ENCODE measurements around the gene GOLM1.

The GOLM1 gene

DNA sequence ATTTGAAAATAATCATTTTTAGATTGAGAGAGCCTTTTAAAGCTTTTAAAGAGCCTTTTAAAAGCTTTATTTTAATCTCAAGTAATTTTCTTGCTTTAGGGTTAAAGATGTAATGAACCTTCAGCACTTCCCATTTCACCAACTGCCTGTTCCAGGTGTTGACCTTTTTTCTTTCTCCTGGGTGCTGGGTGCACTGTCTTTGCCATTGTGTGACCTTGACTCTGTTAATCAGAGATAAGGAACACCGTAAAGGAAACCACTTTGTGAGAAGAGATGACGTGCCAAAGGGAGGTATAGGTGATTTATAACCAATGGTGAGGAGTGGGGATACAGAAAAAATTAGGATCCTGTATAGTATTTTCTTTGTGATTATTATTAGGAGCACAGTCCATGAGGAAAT is 90.2 kb downstream of the GOLM1 start:
- H3K36me3 ChIP-seq (ENCODE audit: control insufficient read depth in 4 of 4, insufficient read depth in 4 of 4, low read length in 3 of 4), result peaks cover 20 to 63% (median 43%) of the 10 kb centered on the region in 4 experiments

DNA sequence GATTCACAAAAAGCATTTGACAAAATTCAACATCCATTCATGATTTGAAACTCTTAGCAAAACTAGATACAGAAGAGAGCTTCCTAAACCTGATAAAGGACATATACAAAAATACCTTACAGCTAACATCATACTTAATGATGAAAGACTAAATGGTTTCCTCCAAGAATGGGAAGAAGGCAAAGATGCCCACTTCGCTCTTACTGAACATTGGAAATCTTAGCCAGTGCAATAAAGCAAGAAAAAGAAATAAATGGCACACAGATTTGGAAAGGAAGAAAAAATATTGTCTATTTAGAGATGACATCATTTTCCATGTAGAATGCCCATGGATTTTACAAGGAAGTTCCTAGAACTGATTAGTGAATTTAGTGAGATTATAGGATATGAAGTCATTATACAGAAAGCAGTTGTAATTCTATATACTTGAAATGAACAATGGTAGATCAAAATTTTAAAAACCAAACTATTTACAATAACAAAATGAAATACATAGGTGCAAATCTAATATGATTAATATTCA is 94.0 kb downstream of the GOLM1 start:
- CTCF ChIA-PET, result no interaction called here
- no peak overlapping the region for H3K27ac ChIP-seq (ENCODE audit: insufficient read depth in 1 of 2, low read depth in 1 of 2, low read length in 2 of 2, poor library complexity in 1 of 2, severe bottlenecking in 2 of 2)

More for the DNA sequence above, 90.2 kb downstream of the GOLM1 start:
- DNase-seq, result no peak
- H3K4me1 ChIP-seq (ENCODE audit: control extremely low read depth in 1 of 4, control insufficient read depth in 4 of 4, insufficient read depth in 4 of 4, low read length in 3 of 4), result no peaks in the 10 kb centered on the region
- CTCF ChIA-PET, result interaction anchor here (0.7 kb wide), 1 partner anchor 8 kb away, joined by 3 read pairs; no protein-coding TSS in a partner anchor
- no peaks in the 10 kb centered on the region for H3K27me3 ChIP-seq (replicated peaks in 2 of 5; ENCODE audit: control insufficient read depth in 4 of 5, insufficient read depth in 5 of 5, low read length in 4 of 5)
- H3K4me3 ChIP-seq (ENCODE audit: control insufficient read depth in 1 of 7, extremely low read depth in 1 of 7, insufficient read depth in 4 of 7, low read depth in 2 of 7, low read length in 6 of 7), result no peak overlapping the region
- 56% methylated on average over 2 of the region's 2 CpGs for WGBS (ENCODE audit: insufficient coverage)
- no peak overlapping the region for H3K27ac ChIP-seq (ENCODE audit: insufficient read depth in 1 of 2, low read depth in 1 of 2, low read length in 2 of 2, poor library complexity in 1 of 2, severe bottlenecking in 2 of 2)
- peaks cover 3 to 23% (median 8%) of the 10 kb centered on the region in 5 experiments for H3K9me3 ChIP-seq (ENCODE audit: control extremely low read depth in 1 of 5, control insufficient read depth in 4 of 5, insufficient read depth in 2 of 5, low read depth in 1 of 5, low read length in 4 of 5)
- POLR2A ChIA-PET, result no interaction called here

GRCh38 chr9:85995599-85995998 is 103.8 kb downstream of the GOLM1 start:
- Histone ChIP-seq H3K9me3 (ENCODE audit: control extremely low read depth in 1 of 5, control insufficient read depth in 4 of 5, insufficient read depth in 2 of 5, low read depth in 1 of 5, low read length in 4 of 5) (peaks cover 0 to 10% (median 2%) of the 10 kb centered on the region in 5 experiments), H3K36me3 (ENCODE audit: control insufficient read depth in 4 of 4, insufficient read depth in 4 of 4, low read length in 3 of 4) (peaks cover 13 to 55% (median 27%) of the 10 kb centered on the region in 4 experiments), H3K27me3 (replicated peaks in 2 of 5; ENCODE audit: control insufficient read depth in 4 of 5, insufficient read depth in 5 of 5, low read length in 4 of 5) (no peaks in the 10 kb centered on the region), H3K4me3 (ENCODE audit: control insufficient read depth in 1 of 7, extremely low read depth in 1 of 7, insufficient read depth in 4 of 7, low read depth in 2 of 7, low read length in 6 of 7) (no peak overlapping the region), H3K27ac (ENCODE audit: insufficient read depth in 1 of 2, low read depth in 1 of 2, low read length in 2 of 2, poor library complexity in 1 of 2, severe bottlenecking in 2 of 2) (no peak overlapping the region), H3K4me1 (ENCODE audit: control extremely low read depth in 1 of 4, control insufficient read depth in 4 of 4, insufficient read depth in 4 of 4, low read length in 3 of 4) (no peaks in the 10 kb centered on the region)
- POLR2A ChIA-PET, result no interaction called here
- peak in 2 of 3 donors; percentile 4 to 9 for DNase-seq
- CTCF ChIA-PET, result interaction anchor here (0.9 kb wide), 1 partner anchor 9 kb away, joined by 3 read pairs; no protein-coding TSS in a partner anchor
- no CpG with 5 or more reads among the region's 1 CpG for WGBS (ENCODE audit: insufficient coverage)

More for the DNA sequence above, 94.0 kb downstream of the GOLM1 start:
- Histone ChIP-seq H3K9me3 (ENCODE audit: control extremely low read depth in 1 of 5, control insufficient read depth in 4 of 5, insufficient read depth in 2 of 5, low read depth in 1 of 5, low read length in 4 of 5) (peaks cover 5 to 41% (median 11%) of the 10 kb centered on the region in 5 experiments), H3K27me3 (replicated peaks in 2 of 5; ENCODE audit: control insufficient read depth in 4 of 5, insufficient read depth in 5 of 5, low read length in 4 of 5) (no peaks in the 10 kb centered on the region), H3K4me1 (ENCODE audit: control extremely low read depth in 1 of 4, control insufficient read depth in 4 of 4, insufficient read depth in 4 of 4, low read length in 3 of 4) (no peaks in the 10 kb centered on the region), H3K4me3 (ENCODE audit: control insufficient read depth in 1 of 7, extremely low read depth in 1 of 7, insufficient read depth in 4 of 7, low read depth in 2 of 7, low read length in 6 of 7) (no peak overlapping the region), H3K36me3 (ENCODE audit: control insufficient read depth in 4 of 4, insufficient read depth in 4 of 4, low read length in 3 of 4) (peaks cover 21 to 85% (median 45%) of the 10 kb centered on the region in 4 experiments)
- DNase-seq, result no peak
- 100% methylated on average over 1 of the region's 1 CpG for WGBS (ENCODE audit: insufficient coverage)
- POLR2A ChIA-PET, result no interaction called here

GRCh38 chr9:85995097-85995496 is 104.3 kb downstream of the GOLM1 start:
- ChIA-PET CTCF (no interaction called here), POLR2A (no interaction called here)
- H3K9me3 ChIP-seq (ENCODE audit: control extremely low read depth in 1 of 5, control insufficient read depth in 4 of 5, insufficient read depth in 2 of 5, low read depth in 1 of 5, low read length in 4 of 5), result peaks cover 0 to 9% (median 2%) of the 10 kb centered on the region in 5 experiments
- no peak for DNase-seq
- peaks cover 12 to 52% (median 28%) of the 10 kb centered on the region in 4 experiments for H3K36me3 ChIP-seq (ENCODE audit: control insufficient read depth in 4 of 4, insufficient read depth in 4 of 4, low read length in 3 of 4)
- H3K4me3 ChIP-seq (ENCODE audit: control insufficient read depth in 1 of 7, extremely low read depth in 1 of 7, insufficient read depth in 4 of 7, low read depth in 2 of 7, low read length in 6 of 7), result no peak overlapping the region
- no peaks in the 10 kb centered on the region for H3K4me1 ChIP-seq (ENCODE audit: control extremely low read depth in 1 of 4, control insufficient read depth in 4 of 4, insufficient read depth in 4 of 4, low read length in 3 of 4)
- H3K27ac ChIP-seq (ENCODE audit: insufficient read depth in 1 of 2, low read depth in 1 of 2, low read length in 2 of 2, poor library complexity in 1 of 2, severe bottlenecking in 2 of 2), result no peak overlapping the region
- H3K27me3 ChIP-seq (replicated peaks in 2 of 5; ENCODE audit: control insufficient read depth in 4 of 5, insufficient read depth in 5 of 5, low read length in 4 of 5), result no peaks in the 10 kb centered on the region

- no peak overlapping the region for H3K27ac ChIP-seq (ENCODE audit: insufficient read depth in 1 of 2, low read depth in 1 of 2, low read length in 2 of 2, poor library complexity in 1 of 2, severe bottlenecking in 2 of 2)
- CTCF ChIA-PET, result no interaction called here
- H3K27me3 ChIP-seq (replicated peaks in 2 of 5; ENCODE audit: control insufficient read depth in 4 of 5, insufficient read depth in 5 of 5, low read length in 4 of 5), result no peaks in the 10 kb centered on the region
- peaks cover 0 to 9% (median 2%) of the 10 kb centered on the region in 5 experiments for H3K9me3 ChIP-seq (ENCODE audit: control extremely low read depth in 1 of 5, control insufficient read depth in 4 of 5, insufficient read depth in 2 of 5, low read depth in 1 of 5, low read length in 4 of 5)
- POLR2A ChIA-PET, result no interaction called here
- peaks cover 8 to 47% (median 28%) of the 10 kb centered on the region in 4 experiments for H3K36me3 ChIP-seq (ENCODE audit: control insufficient read depth in 4 of 4, insufficient read depth in 4 of 4, low read length in 3 of 4)
- DNase-seq, result no peak
- H3K4me3 ChIP-seq (ENCODE audit: control insufficient read depth in 1 of 7, extremely low read depth in 1 of 7, insufficient read depth in 4 of 7, low read depth in 2 of 7, low read length in 6 of 7), result no peak overlapping the region
- no CpG with 5 or more reads among the region's 2 CpGs for WGBS (ENCODE audit: insufficient coverage)
- no peaks in the 10 kb centered on the region for H3K4me1 ChIP-seq (ENCODE audit: control extremely low read depth in 1 of 4, control insufficient read depth in 4 of 4, insufficient read depth in 4 of 4, low read length in 3 of 4)
Observed at GRCh38 chr9:85994191-85994590, 105.2 kb downstream of the GOLM1 start.

- WGBS (ENCODE audit: insufficient coverage), result 100% methylated on average over 1 of the region's 3 CpGs
- no peak overlapping the region for H3K27ac ChIP-seq (ENCODE audit: insufficient read depth in 1 of 2, low read depth in 1 of 2, low read length in 2 of 2, poor library complexity in 1 of 2, severe bottlenecking in 2 of 2)
- no peaks in the 10 kb centered on the region for H3K9me3 ChIP-seq (ENCODE audit: control extremely low read depth in 1 of 5, control insufficient read depth in 4 of 5, insufficient read depth in 2 of 5, low read depth in 1 of 5, low read length in 4 of 5)
- DNase-seq, result no peak
- H3K4me3 ChIP-seq (ENCODE audit: control insufficient read depth in 1 of 7, extremely low read depth in 1 of 7, insufficient read depth in 4 of 7, low read depth in 2 of 7, low read length in 6 of 7), result no peak overlapping the region
- POLR2A ChIA-PET, result no interaction called here
- no peaks in the 10 kb centered on the region for H3K27me3 ChIP-seq (replicated peaks in 2 of 5; ENCODE audit: control insufficient read depth in 4 of 5, insufficient read depth in 5 of 5, low read length in 4 of 5)
- CTCF ChIA-PET, result no interaction called here
- no peaks in the 10 kb centered on the region for H3K4me1 ChIP-seq (ENCODE audit: control extremely low read depth in 1 of 4, control insufficient read depth in 4 of 4, insufficient read depth in 4 of 4, low read length in 3 of 4)
- peaks cover 13 to 56% (median 27%) of the 10 kb centered on the region in 4 experiments for H3K36me3 ChIP-seq (ENCODE audit: control insufficient read depth in 4 of 4, insufficient read depth in 4 of 4, low read length in 3 of 4)
Observed at GRCh38 chr9:85987236-85987635, 112.1 kb downstream of the GOLM1 start.

DNA sequence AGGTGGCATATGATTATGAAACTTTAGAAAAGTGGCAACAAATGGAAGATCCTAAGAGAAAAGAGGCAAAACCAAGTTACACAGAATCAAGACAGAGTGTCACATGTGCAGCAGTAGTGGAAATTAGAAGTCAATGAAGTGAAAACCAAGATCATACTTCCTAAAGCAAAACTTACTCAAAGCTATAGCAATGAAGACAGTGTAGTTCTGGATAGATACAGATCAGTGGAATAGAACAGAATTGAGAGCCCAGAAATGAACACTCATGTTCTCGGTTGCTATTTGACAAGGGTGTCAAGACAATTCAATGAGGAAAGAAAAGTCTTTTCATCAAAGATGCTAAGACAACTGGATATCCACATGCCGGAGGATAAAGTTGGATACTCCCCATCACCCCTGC is 114.9 kb downstream of the GOLM1 start:
- peaks cover 22 to 65% (median 32%) of the 10 kb centered on the region in 4 experiments for H3K36me3 ChIP-seq (ENCODE audit: control insufficient read depth in 4 of 4, insufficient read depth in 4 of 4, low read length in 3 of 4)

More for the DNA sequence above, 114.9 kb downstream of the GOLM1 start:
- H3K27ac ChIP-seq (ENCODE audit: insufficient read depth in 1 of 2, low read depth in 1 of 2, low read length in 2 of 2, poor library complexity in 1 of 2, severe bottlenecking in 2 of 2), result no peak overlapping the region
- 100% methylated on average over 2 of the region's 2 CpGs for WGBS (ENCODE audit: insufficient coverage)
- CTCF ChIA-PET, result no interaction called here
- POLR2A ChIA-PET, result no interaction called here
- DNase-seq, result no peak
- H3K9me3 ChIP-seq (ENCODE audit: control extremely low read depth in 1 of 5, control insufficient read depth in 4 of 5, insufficient read depth in 2 of 5, low read depth in 1 of 5, low read length in 4 of 5), result no peaks in the 10 kb centered on the region
- H3K27me3 ChIP-seq (replicated peaks in 2 of 5; ENCODE audit: control insufficient read depth in 4 of 5, insufficient read depth in 5 of 5, low read length in 4 of 5), result no peaks in the 10 kb centered on the region
- H3K4me1 ChIP-seq (ENCODE audit: control extremely low read depth in 1 of 4, control insufficient read depth in 4 of 4, insufficient read depth in 4 of 4, low read length in 3 of 4), result no peaks in the 10 kb centered on the region
- H3K4me3 ChIP-seq (ENCODE audit: control insufficient read depth in 1 of 7, extremely low read depth in 1 of 7, insufficient read depth in 4 of 7, low read depth in 2 of 7, low read length in 6 of 7), result no peak overlapping the region

All from common myeloid progenitor, CD34-positive (primary cell).